Heart right ventricle (tissue), 16 donors: ENCODE data around the gene AGPS. TPM values are rescaled to one million over a fixed set of nuclear protein-coding genes. Genes with fewer than 3 reads are reported as not detected.

Experiments used
- ATAC-seq, 8 donors: fragments of 200-7000 bp; cut with Tn5 transposase; one replicate each; pipeline ENCODE4 v1.9.1; 2020; ENCODE audit warnings: mild to moderate bottlenecking in 8 of 8, moderate library complexity in 8 of 8, moderate number of reproducible peaks in 1 of 8
- DNase-seq, 2 donors: peaks; one replicate each; pipeline ENCODE4 v3.0.0-alpha.2; 2020
- H3K27ac ChIP-seq, 10 donors: fragments of 200-600 bp; sonication (generic) in 2 of 10; one replicate each; pipeline versions ENCODE4 v1.5.0 to v1.8.0; 2020 to 2022; ENCODE audit warnings: mild to moderate bottlenecking in 3 of 10
- H3K27me3 ChIP-seq, 7 donors: fragments of 200-600 bp; one replicate each; pipeline ENCODE4 v1.8.0; 2021 to 2022; ENCODE audit warnings: mild to moderate bottlenecking in 2 of 7
- H3K36me3 ChIP-seq, 9 donors: fragments of 200-600 bp; sonication (generic) in 1 of 9; one replicate each; pipeline versions ENCODE4 v1.5.0 to v1.8.0; 2020 to 2022; ENCODE audit warnings: mild to moderate bottlenecking in 2 of 9
- H3K4me1 ChIP-seq, 9 donors: fragments of 200-600 bp; sonication (generic) in 1 of 9; one replicate each; pipeline versions ENCODE4 v1.5.0 to v1.8.0; 2020 to 2022; ENCODE audit warnings: mild to moderate bottlenecking in 4 of 9
- H3K4me3 ChIP-seq, 10 donors: fragments of 200-600 bp; sonication (generic) in 2 of 10; one replicate each; pipeline versions ENCODE4 v1.5.0 to v1.8.0; 2020 to 2022; ENCODE audit warnings: mild to moderate bottlenecking in 7 of 10, moderate library complexity in 2 of 10
- H3K9me3 ChIP-seq, 11 donors: fragments of 200-600 bp in 10 of 11; sonication (generic) in 2 of 11; one replicate each; pipeline versions ENCODE4 v1.5.0 to v1.8.0; 2013 to 2022; ENCODE audit warnings: mild to moderate bottlenecking in 2 of 11, control low read depth in 1 of 11, moderate library complexity in 1 of 11
- CTCF ChIP-seq, 9 donors: fragments of 200-600 bp; sonication (generic) in 2 of 9; IDR thresholded peaks; one replicate each; pipeline versions ENCODE4 v1.5.0 to v1.8.0; 2021 to 2022; ENCODE audit warnings: antibody characterized with exemption in 9 of 9, mild to moderate bottlenecking in 5 of 9, moderate library complexity in 1 of 9
- whole genome bisulfite sequencing, 2 donors: extraction: QIAGEN DNeasy Blood & Tissue Kit; methylation state at CpG; one replicate each; pipeline ENCODE4 v1.1.7; 2013; ENCODE audit warnings: inconsistent platforms in 1 of 2; 5-methylcytosine and 5-hydroxymethylcytosine counted together
- intact Hi-C, 10 donors: fragments of 100-400 bp; cut with DNase I; formaldehyde crosslinking; loops; one replicate each; pipeline versions ENCODE4 v1.11.1 to v1.14.2; 2022
- polyA plus RNA-seq, 2 donors: library from polyadenylated mRNA; stranded (reverse); fragments of 200-250 nt; gene quantifications; one replicate each; pipeline ENCODE4 v1.2.3, GENCODE V29; 2013
- total RNA-seq, 10 donors: library from RNA; stranded (reverse); fragmentation: NEBNext Ultra II Directional in 3 of 10; extraction: Animal tissue kit (Norgen Biotek cat#: 25700) in 3 of 10; gene quantifications; one replicate each; pipeline versions ENCODE4 v1.2.1 to v1.2.4, GENCODE V29; 2021 to 2023
- donor health status: Arrhythmogenic right ventricular cardiomyopathy.
- donor health status: ischemic (EF 13 %, LVEDD 7.1; RV severe dilation, severe dysfunction).
- donor health status: healthy with polysubstance abuse.
- donor health status: DM: no; HTN: yes; CAD: no.
- donor health status: DM: no; HTN: no; CAD: no.
- donor health status: ischemic (EF 25% LVEDD 6.9; RV normal size, moderate dysfunction).
- donor health status: ischemic (EF 25% LVEDD 5.7; RV mildly dilated, moderate dysfunction).
- donor health status: healthy.
- donor health status: DM: yes; HTN: yes; CAD: no.
- donor health status: Ischemic cardiomyopathy.
- donor health status: ischemic (EF 35%, LVEDD 5.7; RV mildly dilated, moderate dysfunction).
- donor health status: nonischemic (EF 11% LVEDD 7.7; RV severe dilation, severe dysfunction).
- donor health status: DM: yes; HTN: yes; CAD: no.
- donor health status: PGD.
- donor health status: ischemic (EF 29% LVEDD 5.4; RV normal size, mild dysfunction).
- donor health status: nonischemic (EF 23%, LVEDD 6.1; RV moderate dilation, normal function).

AGPS gene
- total and polyA plus RNA-seq, 12 donors, result 4.6 to 32.0 (median 28.4) TPM

DNA sequence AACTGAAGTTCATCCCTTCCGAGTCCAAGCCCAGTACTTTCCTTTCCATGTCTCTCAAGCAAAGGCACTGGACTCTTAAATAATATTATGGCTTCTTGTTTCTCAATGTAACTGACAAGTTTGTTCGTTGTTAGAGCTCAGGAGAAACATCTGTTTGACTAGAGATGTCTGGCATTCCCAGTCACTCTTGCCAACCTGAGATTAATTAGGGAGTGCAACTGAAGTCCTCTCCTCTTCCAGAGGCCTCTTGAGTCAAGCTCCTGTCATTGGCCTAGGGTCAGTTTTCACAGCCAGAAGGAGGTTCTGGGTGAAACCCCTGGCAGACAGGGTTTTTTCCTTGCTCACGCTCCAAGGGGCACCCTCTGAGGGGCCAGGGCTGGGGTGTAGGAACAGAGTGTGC, 196.1 kb downstream of the AGPS start:
- no peak overlapping the region for H3K27ac ChIP-seq
- intact Hi-C loops, result no loop called here
- no peaks in the 10 kb centered on the region for H3K36me3 ChIP-seq
- H3K4me3 ChIP-seq, result no peak overlapping the region
- TF ChIP-seq CTCF (IDR thresholded peaks at IDR 0.05), result no peak
- no peaks in the 10 kb centered on the region for H3K9me3 ChIP-seq
- peaks cover 0 to 13% (median 0%) of the 10 kb centered on the region in 9 donors for H3K4me1 ChIP-seq
- 64 to 70% methylated on average over 3 of the region's 3 CpGs for WGBS, 2 donors
- DNase-seq (no peak), ATAC-seq (no peak)
- no peaks in the 10 kb centered on the region for H3K27me3 ChIP-seq

DNA sequence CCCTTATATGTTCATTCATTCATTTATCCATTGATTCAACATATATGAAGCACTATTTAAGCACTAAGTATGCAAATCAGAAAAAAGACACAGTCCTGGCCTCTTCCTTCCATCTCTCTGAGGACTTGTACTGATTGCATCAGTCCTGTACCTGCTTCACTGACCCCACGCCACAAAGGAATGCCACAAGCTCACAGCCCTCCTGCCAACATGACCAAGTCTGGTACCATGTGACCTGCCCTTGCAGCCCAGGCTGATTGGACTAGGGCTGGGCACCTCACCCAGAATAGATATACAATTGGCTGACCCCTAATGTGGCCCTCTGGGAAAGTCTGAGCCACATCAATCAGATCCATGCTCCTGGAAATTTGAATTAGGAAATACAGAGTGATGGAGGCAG, 196.6 kb downstream of the AGPS start:
- Histone ChIP-seq H3K4me1 (peaks cover 0 to 13% (median 0%) of the 10 kb centered on the region in 9 donors), H3K36me3 (no peaks in the 10 kb centered on the region), H3K9me3 (no peaks in the 10 kb centered on the region), H3K27ac (no peak overlapping the region), H3K27me3 (no peaks in the 10 kb centered on the region), H3K4me3 (no peak overlapping the region)
- no peak for TF ChIP-seq CTCF (IDR thresholded peaks at IDR 0.05)
- no peak for ATAC-seq
- 46 to 65% methylated on average over 1 of the region's 1 CpG for WGBS, 2 donors
- intact Hi-C loops, result no loop called here
- no peak for DNase-seq

DNA sequence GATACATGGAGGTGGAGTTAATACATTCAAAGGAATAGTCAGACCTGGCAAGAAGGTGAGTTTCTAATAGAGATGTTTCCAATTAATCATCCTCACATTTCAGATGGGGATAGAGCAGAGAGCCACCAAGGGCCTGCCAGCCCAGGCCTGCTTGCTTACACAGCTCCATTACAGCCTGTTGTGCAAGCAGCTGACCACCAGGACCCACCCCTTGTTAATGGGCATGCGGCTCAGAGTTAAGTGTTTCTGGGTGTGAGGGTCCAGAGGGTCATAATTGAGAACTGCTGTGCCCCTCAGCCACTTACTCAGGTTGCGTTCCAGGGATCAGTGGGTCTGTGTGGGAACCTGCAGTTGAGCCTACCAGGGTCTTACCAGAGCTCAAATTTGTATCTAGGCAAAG, 199.8 kb downstream of the AGPS start:
- TF ChIP-seq CTCF (IDR thresholded peaks at IDR 0.05), result no peak
- Histone ChIP-seq H3K36me3 (no peaks in the 10 kb centered on the region), H3K27me3 (no peaks in the 10 kb centered on the region), H3K4me3 (no peak overlapping the region), H3K9me3 (no peaks in the 10 kb centered on the region), H3K4me1 (peaks cover 0 to 3% (median 0%) of the 10 kb centered on the region in 9 donors), H3K27ac (no peak overlapping the region)
- 92 to 94% methylated on average over 2 of the region's 2 CpGs for WGBS, 2 donors
- intact Hi-C loops, result loop anchor here in 1 of 10 donors (10.0 kb wide), 1 partner anchor 98 kb away; no protein-coding TSS in a partner anchor
- DNase-seq (no peak), ATAC-seq (no peak)

DNA sequence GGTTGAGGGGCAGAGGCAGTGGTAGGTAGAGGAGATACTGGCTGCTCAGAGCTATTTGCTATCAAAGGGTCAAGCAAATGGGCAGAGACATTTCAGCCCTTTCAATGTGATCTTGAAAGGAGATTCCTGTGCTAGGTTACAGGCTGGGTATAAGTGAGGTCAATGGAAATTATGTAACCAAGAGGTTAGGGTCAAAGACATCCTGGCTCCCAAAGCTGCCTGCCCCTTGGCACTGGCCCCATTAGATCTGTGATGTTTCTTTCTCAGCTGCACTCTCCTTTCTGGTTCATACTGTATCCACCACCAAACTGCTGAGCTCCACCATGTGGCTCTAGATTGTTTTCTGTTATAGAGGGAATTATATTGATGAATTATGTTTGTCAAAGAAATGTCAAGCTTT, 200.4 kb downstream of the AGPS start:
- H3K4me1 ChIP-seq, result peaks cover 0 to 8% (median 5%) of the 10 kb centered on the region in 9 donors
- DNase-seq (no peak), ATAC-seq (no peak)
- no peaks in the 10 kb centered on the region for H3K27me3 ChIP-seq
- no peak overlapping the region for H3K4me3 ChIP-seq
- intact Hi-C loops, result loop anchor here in 1 of 10 donors (10.0 kb wide), 1 partner anchor 98 kb away; no protein-coding TSS in a partner anchor
- no peaks in the 10 kb centered on the region for H3K36me3 ChIP-seq
- no peaks in the 10 kb centered on the region for H3K9me3 ChIP-seq
- TF ChIP-seq CTCF (IDR thresholded peaks at IDR 0.05), result no peak
- no peak overlapping the region for H3K27ac ChIP-seq
